Epidermal melanocyte (primary cell): Measurements from ENCODE around the gene KCNQ1.
A peak's percentile ranks its signal among the peaks of the same experiment; 100 is the strongest.

ENCODE experiments used
- DNase-seq: peaks from one replicate; pipeline ENCODE4 v3.0.0; 2011; ENCODE audit warnings: low spot score; ENCODE audit not compliant: insufficient read length

The KCNQ1 gene

DNA sequence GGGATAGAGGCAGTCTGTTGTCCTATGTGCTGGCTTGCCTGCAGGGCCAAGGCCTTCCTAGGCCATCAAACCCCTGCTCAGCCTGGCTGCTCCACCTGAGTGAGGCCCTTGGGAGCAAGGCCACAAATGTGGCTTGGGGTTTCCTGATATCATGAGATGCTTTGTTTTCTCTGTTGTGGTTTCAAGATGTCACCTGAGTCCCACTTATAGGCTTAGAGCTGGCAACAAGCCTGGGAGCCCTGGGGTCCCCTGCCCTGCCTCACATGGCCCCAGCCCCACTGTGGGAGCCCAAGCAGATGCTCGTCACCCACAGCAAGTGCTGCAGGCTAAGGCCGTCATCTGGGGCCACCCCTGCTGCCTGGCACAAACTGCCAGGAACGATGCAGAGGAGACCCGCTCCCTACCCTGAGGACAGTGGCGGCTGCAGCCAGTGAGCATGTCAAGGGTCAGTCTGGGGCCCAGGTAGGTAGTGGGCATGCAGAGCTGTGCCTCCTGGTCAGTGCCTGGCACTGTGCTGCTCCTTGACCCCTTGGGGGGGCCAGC, 330.3 kb downstream of the KCNQ1 start:
- no peak for DNase-seq

DNA sequence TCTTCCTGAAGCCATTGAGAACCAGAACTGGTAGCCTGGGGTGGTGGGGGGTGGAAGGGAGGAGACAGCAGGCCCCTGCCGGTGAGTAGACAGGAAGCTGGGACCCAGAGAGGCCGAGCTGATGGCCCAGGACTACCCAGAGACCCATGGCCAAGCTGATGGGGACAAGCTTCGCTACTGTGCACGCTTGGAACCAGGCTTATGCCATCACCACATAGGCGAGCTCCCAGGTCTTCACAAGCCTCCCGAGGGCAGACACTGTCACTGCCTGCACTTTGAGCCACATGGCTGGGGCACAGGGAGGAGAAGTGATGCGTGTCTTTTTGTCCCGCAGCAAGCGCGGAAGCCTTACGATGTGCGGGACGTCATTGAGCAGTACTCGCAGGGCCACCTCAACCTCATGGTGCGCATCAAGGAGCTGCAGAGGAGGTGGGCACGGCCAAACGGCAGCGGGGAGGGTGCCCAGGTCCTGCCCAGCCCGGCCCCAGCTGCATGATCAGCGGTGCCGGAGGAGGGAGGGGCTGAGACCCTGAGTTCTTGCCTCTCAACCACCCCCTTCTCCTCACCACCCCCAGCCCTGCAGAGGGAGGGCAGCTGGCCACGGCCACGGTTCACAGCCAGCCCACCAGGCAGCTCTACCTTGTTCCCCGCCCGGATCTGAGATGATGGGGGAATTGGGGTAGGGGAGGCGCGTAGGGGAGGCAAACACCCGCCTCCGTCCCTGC, 331.0 kb downstream of the KCNQ1 start:
- DNase-seq = no peak

DNA sequence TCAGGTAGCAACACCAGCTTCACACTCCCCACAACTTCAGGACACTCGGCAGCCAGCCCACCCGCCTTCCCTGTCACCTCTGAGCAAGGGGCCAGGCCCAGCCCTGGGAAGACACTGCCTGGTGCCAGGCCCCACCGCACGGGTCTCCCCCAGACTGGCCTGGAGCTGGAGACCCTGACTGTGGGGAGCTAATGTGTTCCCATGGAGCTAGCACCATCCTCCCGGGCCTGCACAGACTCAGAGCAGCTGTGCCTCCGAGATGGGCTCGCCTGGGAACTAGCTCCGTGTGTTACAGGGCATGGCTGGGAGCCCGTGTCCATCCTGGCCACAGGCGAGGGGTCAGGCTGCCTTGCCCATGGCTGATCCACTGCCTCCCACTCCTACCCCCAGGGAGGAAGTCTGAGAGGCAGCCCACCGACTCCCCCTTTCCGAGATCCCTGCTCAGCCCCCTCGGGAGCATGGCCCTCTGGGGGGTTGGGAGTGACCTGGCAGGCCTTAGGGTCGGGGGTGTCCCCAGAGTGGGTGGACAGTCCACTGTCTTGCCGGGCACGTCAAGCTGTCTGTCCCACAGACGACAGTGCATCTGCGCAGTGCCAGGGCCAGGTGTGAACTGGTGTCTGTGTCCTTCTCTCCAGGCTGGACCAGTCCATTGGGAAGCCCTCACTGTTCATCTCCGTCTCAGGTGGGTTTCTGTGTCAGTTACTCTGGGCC, 331.7 kb downstream of the KCNQ1 start:
- DNase-seq = no peak

DNA sequence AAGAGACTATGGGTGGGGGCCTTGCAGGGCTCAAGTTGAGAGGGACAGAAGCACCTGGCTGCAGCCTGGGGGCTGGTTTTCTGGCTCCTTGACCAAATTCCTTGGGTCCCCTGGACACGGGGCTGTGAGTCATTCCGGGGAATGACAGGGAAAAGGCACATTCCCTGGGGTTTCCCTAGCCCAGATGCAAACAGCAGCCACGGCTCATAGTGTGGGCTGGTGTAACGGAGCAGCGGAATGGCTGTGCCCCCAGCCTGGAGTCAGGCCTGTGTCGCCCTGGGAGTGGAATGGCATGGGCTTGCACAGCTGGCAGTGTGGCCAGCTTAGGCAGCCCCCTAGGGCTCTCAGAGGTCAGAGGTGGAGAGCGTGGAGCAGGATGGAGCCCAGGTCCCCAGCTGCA, 332.6 kb downstream of the KCNQ1 start:
- no peak for DNase-seq

DNA sequence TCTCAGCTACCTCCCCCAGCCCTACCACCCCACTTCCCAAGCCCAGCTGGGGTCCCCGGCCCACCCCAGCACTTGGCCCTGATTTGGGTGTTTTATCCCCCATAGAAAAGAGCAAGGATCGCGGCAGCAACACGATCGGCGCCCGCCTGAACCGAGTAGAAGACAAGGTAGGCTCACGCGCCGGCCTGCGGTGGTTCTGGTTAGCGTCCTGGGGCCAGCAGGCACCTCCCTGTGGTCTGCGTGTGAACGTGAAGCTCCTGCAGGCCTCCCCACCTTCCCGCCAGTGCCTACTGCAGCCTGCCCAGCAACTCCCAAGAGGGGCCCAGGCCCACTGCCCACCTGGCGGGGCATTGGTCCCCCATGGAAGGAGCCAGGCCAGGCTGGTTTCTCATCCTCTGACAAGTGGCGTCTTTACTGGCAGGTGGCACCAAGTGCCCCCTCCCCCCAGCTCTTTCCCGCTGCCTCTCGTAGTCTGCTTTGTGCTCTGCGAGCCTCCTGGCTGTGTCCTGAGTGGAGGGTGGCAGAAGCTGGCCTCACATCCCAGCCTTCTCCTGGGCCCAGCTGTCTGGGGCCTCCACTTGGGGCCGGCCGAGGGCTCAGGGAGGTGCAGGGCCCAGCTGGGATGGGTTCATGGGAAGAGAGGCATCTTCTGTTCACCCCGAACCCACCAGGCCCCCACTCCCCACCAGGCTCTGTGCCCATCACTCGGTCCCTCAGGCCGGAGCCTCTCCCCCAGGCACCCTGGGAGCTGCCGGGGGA, 333.2 kb downstream of the KCNQ1 start:
- DNase-seq = no peak

DNA sequence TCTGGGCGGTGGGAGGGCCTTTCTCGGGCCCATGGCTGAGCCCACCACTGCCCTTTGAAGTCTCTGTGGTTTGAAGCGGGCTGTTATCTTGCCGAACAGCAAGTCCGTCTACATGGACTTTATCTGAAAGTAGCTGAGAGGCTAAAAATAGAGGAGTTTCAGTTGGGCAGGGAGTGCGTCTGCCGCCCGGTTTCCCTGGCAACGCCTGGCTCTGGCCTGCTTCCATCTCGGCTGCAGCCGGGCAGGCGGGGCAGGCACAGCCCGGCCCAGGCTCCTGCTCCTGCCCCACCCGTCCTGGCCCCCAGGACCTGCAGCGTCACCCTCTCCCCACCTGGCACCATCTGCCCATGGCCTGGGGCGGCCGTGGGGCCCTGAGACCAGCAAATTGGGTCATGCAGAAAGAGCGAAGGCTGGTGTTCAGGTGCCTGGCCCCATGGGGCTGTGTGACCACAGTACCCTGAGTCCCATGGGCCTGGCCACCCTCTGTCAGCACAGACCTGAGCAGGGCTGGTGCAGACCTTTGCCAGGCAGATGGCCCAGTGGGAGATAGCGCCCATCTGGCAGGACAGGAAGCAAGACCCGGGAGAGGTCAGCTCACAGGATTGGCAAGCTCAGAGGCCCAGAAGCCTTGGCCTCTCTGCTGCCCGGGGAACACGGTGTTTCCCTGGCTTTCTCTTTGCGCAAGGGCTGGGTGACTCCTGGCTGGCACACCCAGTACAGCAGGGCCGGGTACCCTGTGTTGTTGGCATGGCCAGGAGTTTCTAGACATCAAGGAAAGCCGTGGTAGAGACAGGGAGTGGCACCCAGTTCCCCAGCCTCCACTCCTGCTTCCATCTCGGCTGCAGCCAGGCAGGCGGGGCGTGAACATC, 334.1 kb downstream of the KCNQ1 start:
- DNase-seq = peak; percentile 92

DNA sequence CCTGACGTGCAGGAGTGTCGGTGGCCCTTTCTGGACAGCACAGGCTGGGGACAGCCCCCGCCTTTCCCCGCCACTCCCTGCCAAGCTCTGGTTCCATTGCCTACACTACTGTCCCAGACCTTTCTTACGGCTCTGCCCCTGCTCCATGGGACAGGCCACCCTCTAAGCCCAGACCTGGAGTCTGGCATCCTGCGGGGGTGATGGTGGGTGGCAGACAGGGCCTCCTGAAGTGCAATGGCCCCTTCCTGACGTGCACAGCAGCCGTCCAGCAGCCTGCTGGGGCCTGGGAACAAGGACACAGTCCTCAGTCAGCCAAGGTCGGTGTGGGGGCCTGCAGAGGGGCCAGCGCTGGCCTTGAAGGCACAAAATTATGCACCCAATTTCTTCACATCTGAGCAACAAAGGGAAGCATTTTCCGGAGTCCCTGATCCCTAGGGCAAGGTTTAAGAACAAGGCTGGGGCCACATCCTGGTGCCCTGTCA, 334.7 kb downstream of the KCNQ1 start:
- no peak for DNase-seq

DNA sequence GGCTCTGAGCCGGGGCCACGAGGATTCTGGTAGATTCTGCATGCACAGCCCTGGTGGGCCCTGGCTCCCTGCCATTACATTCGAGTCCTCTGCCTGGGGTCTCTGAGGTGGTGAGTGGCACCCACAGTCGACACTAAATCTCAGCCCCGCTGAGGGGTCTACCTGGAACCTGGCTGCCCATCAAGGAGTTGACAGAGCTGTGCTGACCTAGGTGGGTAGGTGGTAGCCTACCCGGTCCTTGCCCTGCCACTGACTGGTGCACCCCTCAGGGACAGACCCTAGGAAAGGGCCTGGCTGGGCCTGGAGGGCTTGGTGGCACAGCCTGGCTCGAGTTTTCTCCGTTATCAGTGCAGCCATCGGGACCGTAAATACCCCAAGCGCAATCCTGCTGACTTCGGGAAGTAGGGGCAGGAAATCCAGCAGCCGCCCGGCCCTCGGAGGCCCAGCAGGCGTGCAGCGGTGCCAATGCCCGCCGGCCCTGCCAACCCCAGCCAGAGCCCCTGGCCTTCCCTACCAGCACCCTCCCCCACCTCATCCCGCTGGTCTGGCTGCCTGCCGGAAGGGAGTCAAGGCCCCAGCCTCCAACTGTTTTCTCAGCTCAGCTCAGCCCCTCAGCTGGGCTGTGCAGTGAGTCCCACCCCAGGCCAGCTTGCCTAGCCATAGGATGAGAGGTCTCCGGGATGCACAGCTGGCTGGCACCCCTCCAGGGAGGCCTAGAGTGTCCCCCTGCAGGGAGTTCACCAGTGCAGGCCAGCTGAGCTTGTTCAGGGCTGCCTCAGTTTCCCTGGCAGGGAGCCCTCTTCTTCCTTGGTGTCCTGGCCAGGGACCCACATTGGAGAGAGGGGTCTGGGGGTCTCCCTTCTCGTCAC, 335.4 kb downstream of the KCNQ1 start:
- DNase-seq = no peak

DNA sequence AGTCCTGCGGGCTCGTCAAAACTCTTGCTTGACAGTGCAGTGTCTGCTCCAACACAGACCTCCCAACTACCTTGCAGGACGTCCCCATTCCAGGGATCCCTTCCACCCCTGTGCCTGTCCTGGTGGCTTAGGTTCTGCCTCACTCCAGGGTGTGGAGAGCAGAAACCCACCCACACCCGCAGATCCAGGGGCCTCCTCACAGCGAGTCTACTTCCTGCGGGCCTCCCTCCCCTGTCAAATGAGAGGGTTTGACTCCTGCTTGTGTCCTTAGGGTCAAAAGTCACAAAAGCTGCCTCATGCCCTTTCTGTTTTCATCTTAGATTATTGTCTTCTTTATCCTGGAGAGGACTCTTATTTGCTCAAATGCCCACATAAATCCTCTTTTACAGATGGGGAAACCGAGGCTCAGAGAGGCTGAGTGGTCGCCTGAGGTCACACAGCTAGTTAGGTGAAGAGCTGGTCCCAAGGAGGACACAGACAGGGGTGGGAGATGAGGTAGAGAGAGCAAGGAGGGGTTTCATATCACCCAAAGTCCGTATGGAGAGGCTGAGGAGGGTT, 336.1 kb downstream of the KCNQ1 start:
- DNase-seq = no peak

DNA sequence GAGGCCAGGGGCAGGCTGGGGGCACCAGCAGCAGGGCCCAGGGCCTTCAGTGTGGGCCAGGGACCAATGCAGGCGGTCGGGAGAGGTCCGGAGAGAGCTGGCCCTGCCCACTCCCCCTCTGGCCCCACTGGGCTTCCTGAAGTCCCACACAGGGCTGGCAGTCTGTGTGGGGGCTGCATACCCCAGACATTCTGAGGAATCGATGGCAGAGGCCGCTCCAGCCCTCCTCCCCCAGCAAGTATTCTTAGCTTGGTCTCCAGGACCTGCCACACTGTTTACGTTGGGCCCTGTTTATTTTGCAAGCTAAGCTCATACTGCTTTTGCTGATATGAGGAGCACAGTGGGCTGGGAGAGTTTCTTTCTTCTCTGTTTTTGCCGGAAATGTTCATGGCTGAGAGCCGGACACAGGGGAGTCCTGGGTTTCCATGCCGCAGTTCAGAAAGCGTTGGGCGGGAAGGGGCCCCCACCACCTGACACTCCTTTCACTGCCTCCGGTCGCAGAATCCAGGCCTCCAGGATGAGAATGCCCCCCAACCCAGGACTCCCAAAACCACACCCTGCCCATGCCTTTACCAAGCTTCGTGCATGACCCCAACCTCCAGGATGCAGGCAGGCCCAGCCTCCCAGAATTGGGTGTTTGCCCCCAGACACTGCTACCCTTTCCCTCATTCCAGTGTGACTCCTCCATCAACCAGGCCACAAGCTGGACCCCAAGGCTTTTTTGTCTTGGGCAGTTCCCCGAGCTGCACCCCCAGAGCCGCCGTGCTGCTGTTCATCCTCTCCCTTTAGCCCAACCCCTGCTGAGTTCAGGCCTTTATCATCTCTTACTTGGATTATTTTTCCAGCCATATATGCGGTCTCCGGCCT, 336.8 kb downstream of the KCNQ1 start:
- DNase-seq = no peak

DNA sequence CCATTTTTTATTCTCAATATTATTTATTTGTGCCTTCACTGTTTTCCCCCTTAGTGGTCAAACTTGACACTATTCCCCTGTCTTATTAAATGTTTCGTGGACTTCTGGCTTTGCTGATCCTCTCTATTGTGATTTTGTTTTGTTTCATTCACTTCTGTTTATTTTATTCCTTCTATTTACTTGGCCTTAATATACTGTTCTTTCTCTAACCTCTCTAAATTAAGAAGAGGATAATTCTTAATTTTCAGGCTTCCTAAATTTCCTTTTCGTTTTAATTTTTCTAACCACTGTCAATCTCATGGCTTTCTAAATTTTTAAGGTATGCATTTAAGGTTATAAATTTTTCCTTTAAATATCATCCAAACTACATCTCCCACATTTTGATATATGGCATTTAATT, 338.0 kb downstream of the KCNQ1 start:
- no peak for DNase-seq

DNA sequence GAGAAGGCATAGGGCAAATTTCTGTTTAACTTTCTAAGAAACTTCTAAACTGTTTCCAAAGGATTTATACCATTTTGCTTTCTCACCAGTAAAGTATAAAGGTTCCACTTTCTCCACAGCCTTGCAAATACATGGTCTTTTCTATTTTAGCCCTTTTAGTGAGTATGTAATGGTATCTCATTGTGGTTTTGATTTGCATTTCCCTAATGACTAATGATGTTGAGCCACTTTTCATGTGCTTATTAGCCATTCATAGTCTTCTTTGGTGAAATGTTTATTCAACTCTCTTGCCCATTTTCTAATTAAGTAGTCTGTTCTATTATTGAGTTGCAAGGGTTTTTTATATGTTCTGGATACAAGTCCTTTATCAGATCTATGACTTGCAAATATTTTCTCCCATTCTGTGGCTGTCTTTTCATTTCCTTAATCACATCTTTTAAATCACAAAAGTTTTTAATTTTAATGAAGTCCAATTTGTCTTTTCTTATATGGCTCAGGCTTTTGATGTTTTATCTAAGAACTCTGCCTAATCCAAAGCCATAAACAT, 338.8 kb downstream of the KCNQ1 start:
- DNase-seq = no peak

DNA sequence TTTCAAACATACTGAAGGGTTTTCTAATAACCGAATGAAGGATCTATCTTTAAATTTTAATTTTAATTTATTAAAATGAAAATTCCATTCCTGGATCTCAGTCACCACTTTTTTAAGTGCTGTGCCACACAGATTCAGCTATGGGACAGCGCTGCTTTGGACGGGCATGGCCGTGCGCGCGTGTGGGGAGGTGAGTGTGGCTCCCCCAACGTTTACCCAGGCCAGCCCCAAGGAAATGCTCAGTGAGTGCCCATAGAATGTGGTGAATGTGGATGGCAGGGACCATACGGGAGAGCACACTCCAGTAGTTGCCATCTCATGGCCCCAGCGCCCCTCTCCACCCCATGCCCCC, 343.0 kb downstream of the KCNQ1 start:
- DNase-seq = no peak

DNA sequence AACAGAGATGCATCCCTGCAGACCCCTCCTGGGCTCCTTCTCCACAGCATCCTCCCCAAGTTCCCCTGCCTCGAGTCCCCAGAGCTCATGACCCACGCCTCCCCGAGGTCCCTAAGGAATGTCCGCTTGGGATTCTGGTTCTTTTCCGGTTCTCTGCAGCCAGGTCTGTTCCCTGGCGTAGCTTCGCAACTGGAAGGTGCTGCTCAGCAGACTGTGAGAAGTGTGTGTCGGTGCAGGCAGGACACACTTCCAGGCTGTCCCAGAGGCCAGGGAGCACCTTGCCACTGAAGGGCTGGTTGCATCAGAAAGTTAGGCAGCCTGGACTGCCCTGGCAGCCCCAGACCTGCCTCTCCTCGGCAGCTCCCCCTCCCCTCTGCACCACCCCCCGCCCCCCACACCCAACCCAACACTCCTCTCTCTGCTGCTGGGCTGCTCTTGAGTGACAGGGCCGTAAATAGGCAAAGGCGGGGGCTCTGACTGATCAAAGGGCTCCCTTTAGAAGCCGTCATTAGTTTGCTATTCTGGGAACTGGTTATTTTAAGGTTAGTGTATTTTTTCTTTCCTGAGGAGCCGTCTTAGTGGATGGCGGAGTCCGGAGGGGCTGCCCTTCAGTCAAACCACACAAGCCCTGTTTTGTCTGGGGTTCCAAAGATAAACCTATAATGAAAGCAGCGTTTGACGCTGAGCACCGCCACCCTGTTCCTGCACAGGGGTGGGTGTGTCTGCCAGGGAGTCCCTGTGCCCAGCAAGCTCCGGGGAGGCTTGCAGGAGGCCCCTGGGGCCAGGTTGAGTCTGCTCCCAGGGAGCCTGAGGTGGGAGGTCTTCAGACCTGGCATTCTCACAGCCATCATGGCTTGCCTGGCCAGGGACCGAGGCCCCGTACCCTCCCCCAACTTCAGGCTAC, 343.6 kb downstream of the KCNQ1 start:
- no peak for DNase-seq

DNA sequence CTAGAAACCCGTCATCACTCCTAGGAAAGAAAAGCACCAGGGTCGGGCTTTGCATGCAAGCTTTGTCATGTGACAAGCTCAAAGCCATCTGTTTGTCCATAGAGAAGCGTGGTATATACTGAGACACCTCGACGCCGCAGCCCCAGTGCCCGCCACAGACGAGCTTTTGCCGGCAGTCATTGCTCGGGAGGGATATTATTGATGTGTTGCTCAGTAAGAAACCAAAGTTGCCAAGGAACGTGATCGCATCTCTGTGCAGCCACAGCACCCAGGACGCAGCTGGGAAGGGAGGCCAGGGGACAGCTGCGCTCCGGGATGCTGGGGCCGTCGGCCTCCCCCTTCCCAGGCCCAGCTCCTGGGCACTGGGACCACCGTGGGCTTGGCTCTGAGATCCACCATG, 344.5 kb downstream of the KCNQ1 start:
- DNase-seq = no peak

DNA sequence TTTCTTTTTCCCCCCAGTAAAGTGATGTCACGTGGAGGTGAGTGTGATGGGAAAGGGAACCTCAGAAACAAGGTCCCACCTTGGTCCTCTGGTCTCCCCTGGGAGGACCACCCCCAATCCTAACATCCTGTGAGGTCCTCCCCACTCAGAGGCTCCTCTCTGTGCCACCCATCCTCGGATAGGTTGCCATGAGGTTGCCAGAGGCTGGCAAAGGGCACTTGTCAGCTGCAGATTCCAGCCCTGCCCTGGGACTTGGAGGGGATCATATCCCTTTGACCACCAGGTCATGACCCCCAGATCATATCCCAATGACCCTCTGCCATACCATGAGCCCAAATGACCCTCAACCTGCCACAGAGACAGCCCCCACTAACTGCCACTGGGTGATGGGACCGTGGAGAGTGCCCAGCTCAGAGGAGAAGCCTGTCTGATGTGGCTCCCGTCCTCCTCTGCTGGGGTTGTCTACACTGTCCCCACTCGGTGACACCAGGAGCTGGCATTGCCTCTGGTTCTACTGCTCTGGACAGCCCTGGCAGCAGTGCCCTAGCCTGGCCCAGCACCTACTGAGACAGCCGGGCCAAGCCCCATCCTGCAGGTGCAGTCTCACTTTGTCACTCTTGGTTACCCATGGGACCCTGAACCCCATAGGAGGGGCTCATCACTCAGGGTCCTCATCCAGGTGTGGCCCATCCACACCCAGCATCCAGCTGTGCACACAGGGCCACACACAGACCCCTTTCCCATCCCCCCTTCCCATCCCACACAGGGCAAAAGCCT, 345.2 kb downstream of the KCNQ1 start:
- no peak for DNase-seq

DNA sequence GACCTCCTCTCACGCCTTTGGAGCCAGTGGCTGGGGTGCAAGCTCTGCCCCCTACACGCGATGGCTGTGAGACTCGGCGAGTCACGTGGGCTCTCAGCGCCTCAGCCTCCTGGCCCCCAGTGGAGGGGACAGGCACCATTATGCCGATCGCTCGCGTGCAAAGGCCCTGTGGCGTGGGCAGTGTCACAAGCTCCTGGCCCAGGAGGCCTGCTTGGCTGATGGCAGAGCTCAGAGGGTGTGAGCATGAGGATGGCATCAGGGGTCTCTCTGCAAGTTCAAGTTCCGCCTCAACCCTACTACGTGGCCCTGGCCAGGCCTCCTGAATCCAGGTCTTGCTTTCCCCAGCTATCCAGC, 345.7 kb downstream of the KCNQ1 start:
- no peak for DNase-seq
